Jurkat, Clone E6-1 (cell line): Measurements from ENCODE around the gene CCL22.

Experiments used
- DNase-seq: peaks from one replicate; pipeline ENCODE4 v3.0.0-alpha.2; 2011; ENCODE audit warnings: low read depth, low spot score
- H3K4me3 ChIP-seq: 2 replicates; pipeline ENCODE4 v1.5.1; 2011; ENCODE audit warnings: mild to moderate bottlenecking, low read length, control low read depth, moderate library complexity

CCL22 gene

DNA sequence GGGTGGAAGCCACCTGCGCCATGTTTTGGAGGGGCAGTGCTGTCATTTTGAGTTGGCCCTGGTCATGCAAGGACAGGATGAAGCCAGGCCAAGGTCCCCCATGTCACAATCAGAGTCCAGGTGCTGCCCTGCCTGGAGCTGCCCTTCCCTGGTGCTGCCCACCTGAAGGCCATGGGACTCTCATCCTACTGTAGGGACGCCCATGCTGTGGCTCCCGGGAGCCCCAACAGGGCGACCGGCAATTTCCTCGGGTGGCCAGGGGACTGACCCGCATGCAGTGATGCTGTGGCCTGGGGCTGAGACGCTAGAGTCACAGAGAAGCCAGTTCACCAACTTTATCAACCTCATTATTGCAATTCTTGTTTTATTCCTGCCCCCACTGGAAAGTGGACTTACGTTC, 54.0 kb downstream of the CCL22 start:
- no peak for DNase-seq
- no peak overlapping the region for H3K4me3 ChIP-seq

DNA sequence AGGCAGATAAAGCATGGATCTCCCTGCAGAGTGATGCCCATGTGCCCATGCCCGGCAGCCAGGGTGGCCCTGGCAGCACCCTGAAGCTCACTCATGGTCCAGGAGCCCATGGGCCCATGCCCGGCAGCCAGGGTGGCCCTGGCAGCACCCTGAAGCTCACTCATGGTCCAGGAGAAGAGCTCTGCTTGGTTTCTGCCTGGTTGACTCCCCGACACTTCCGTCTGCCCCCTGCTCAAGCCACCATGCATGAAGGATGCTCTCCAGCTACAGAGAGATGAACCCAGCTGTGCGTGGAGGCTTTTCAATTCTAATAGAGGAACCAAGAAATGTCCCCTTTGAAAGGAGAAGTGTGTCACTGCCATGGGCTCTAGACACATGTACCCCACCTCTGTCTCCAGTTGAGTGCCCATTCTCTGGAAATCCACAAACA, 54.7 kb downstream of the CCL22 start:
- DNase-seq, result no peak
- no peak overlapping the region for H3K4me3 ChIP-seq

DNA sequence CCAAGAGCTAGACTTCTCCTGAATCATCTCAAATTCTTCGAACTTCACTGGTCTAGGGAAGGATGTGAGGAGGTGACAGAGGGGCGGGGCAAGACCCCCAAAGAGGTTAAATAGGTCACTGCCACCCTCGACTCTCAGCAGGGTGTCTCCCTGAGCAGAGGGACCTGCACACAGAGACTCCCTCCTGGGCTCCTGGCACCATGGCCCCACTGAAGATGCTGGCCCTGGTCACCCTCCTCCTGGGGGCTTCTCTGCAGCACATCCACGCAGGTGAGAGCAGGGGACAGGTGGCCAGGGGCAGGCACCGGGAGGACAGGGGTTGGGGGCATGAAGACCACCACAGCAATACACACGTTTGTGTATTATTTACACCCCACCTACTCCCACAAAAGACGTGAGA, 55.1 kb downstream of the CCL22 start:
- DNase-seq, result no peak
- H3K4me3 ChIP-seq, result no peak overlapping the region
